ENCODE measurements around the gene GSTT2B.
A peak's percentile ranks its signal among the peaks of the same experiment; 100 is the strongest.
"Not testable (repeated sequence)": the region's sequence is repeated elsewhere in the genome, so short reads cannot be mapped to it uniquely, and the experiment has no call there.

The GSTT2B gene

GRCh38 chr22:23940166-23940565 lies 20.8 kb downstream of the GSTT2B start:
- H3K27ac ChIP-seq (ENCODE audit: insufficient read depth in 1 of 2, low read depth in 1 of 2, low read length in 2 of 2, poor library complexity in 1 of 2, severe bottlenecking in 2 of 2); CTCF ChIA-PET; H3K36me3 ChIP-seq (ENCODE audit: control insufficient read depth in 4 of 4, insufficient read depth in 4 of 4, low read length in 3 of 4); H3K4me1 ChIP-seq (ENCODE audit: control extremely low read depth in 1 of 4, control insufficient read depth in 4 of 4, insufficient read depth in 4 of 4, low read length in 3 of 4); H3K27me3 ChIP-seq (replicated peaks in 2 of 5; ENCODE audit: control insufficient read depth in 4 of 5, insufficient read depth in 5 of 5, low read length in 4 of 5); H3K9me3 ChIP-seq (ENCODE audit: control extremely low read depth in 1 of 5, control insufficient read depth in 4 of 5, insufficient read depth in 2 of 5, low read depth in 1 of 5, low read length in 4 of 5); DNase-seq; POLR2A ChIA-PET; H3K4me3 ChIP-seq (ENCODE audit: control insufficient read depth in 1 of 7, extremely low read depth in 1 of 7, insufficient read depth in 4 of 7, low read depth in 2 of 7, low read length in 6 of 7): not testable (repeated sequence)
- WGBS (ENCODE audit: insufficient coverage), result no CpG with 5 or more reads among the region's 14 CpGs

- no peak for DNase-seq
- no peaks in the 10 kb centered on the region for H3K9me3 ChIP-seq (ENCODE audit: control extremely low read depth in 1 of 5, control insufficient read depth in 4 of 5, insufficient read depth in 2 of 5, low read depth in 1 of 5, low read length in 4 of 5)
- WGBS (ENCODE audit: insufficient coverage), result 100% methylated on average over 1 of the region's 3 CpGs
- no peaks in the 10 kb centered on the region for H3K36me3 ChIP-seq (ENCODE audit: control insufficient read depth in 4 of 4, insufficient read depth in 4 of 4, low read length in 3 of 4)
- POLR2A ChIA-PET, result no interaction called here
- H3K4me3 ChIP-seq (ENCODE audit: control insufficient read depth in 1 of 7, extremely low read depth in 1 of 7, insufficient read depth in 4 of 7, low read depth in 2 of 7, low read length in 6 of 7), result no peak overlapping the region
- H3K27me3 ChIP-seq (replicated peaks in 2 of 5; ENCODE audit: control insufficient read depth in 4 of 5, insufficient read depth in 5 of 5, low read length in 4 of 5), result no peaks in the 10 kb centered on the region
- no peaks in the 10 kb centered on the region for H3K4me1 ChIP-seq (ENCODE audit: control extremely low read depth in 1 of 4, control insufficient read depth in 4 of 4, insufficient read depth in 4 of 4, low read length in 3 of 4)
- H3K27ac ChIP-seq (ENCODE audit: insufficient read depth in 1 of 2, low read depth in 1 of 2, low read length in 2 of 2, poor library complexity in 1 of 2, severe bottlenecking in 2 of 2), result no peak overlapping the region
- CTCF ChIA-PET, result no interaction called here
Observed at GRCh38 chr22:23939017-23939357, 22.0 kb downstream of the GSTT2B start.

DNA sequence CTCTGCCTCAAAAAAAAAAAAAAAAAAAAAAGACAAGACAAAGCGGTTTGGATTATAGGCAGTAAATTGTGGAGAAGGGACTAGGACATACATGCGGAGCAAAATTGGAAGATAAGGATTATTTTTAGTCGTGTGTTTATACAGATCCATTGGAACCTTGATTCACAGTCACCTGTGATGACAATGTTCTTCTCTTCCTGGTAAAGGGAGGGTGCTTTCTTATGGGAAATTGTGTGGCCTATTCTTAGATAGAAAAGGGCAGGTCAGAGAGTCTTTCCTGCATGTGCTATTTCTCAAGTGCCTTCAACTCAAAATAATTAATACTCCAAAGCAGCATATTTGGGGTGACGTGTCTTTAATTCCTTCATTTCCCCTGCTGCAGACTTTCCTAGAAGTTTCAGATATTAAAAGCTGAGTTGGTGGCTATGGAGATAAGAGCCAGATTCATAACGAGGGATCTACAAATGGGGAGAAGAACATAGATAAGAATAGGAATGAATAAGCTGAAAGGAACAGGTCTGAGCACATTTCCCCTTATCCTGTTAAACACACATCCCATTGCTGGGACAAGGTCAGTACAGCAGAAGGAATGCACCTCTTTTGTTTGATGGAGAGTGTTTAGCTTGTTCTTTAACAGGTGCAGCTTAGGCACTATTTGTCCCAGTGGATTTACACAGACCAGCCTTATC lies 22.5 kb downstream of the GSTT2B start:
- H3K4me1 ChIP-seq (ENCODE audit: control extremely low read depth in 1 of 4, control insufficient read depth in 4 of 4, insufficient read depth in 4 of 4, low read length in 3 of 4), result no peaks in the 10 kb centered on the region
- H3K4me3 ChIP-seq (ENCODE audit: control insufficient read depth in 1 of 7, extremely low read depth in 1 of 7, insufficient read depth in 4 of 7, low read depth in 2 of 7, low read length in 6 of 7), result no peak overlapping the region
- WGBS (ENCODE audit: insufficient coverage), result 100% methylated on average over 2 of the region's 5 CpGs
- ChIA-PET POLR2A (no interaction called here), CTCF (no interaction called here)
- no peaks in the 10 kb centered on the region for H3K9me3 ChIP-seq (ENCODE audit: control extremely low read depth in 1 of 5, control insufficient read depth in 4 of 5, insufficient read depth in 2 of 5, low read depth in 1 of 5, low read length in 4 of 5)
- H3K27ac ChIP-seq (ENCODE audit: insufficient read depth in 1 of 2, low read depth in 1 of 2, low read length in 2 of 2, poor library complexity in 1 of 2, severe bottlenecking in 2 of 2), result no peak overlapping the region
- H3K36me3 ChIP-seq (ENCODE audit: control insufficient read depth in 4 of 4, insufficient read depth in 4 of 4, low read length in 3 of 4), result no peaks in the 10 kb centered on the region
- DNase-seq, result no peak
- H3K27me3 ChIP-seq (replicated peaks in 2 of 5; ENCODE audit: control insufficient read depth in 4 of 5, insufficient read depth in 5 of 5, low read length in 4 of 5), result no peaks in the 10 kb centered on the region

DNA sequence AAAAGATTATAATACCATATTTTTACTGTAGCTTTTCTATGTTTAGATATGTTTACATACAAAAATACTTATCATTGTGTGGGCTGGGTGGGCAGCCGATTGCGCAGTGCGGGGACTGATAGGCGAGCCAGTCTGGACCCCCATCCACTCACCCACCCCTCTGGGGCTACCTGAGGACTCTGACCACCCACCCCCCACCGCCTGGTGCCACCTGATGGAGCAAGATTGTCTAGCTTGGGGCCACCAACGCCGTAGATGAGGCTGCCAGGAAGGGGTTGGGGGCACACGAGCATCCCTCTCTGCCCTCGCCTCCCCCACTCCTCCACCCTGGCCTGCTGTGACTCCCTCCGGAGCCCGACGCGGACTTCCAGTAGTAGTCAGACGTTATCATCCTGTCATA lies 34.4 kb downstream of the GSTT2B start:
- CTCF ChIA-PET, result no interaction called here
- Histone ChIP-seq H3K9me3 (ENCODE audit: control extremely low read depth in 1 of 5, control insufficient read depth in 4 of 5, insufficient read depth in 2 of 5, low read depth in 1 of 5, low read length in 4 of 5) (peaks cover 3 to 32% (median 21%) of the 10 kb centered on the region in 5 experiments), H3K4me1 (ENCODE audit: control extremely low read depth in 1 of 4, control insufficient read depth in 4 of 4, insufficient read depth in 4 of 4, low read length in 3 of 4) (peaks cover 3 to 6% (median 5%) of the 10 kb centered on the region in 4 experiments), H3K36me3 (ENCODE audit: control insufficient read depth in 4 of 4, insufficient read depth in 4 of 4, low read length in 3 of 4) (peaks cover 2 to 28% (median 21%) of the 10 kb centered on the region in 4 experiments), H3K27me3 (replicated peaks in 2 of 5; ENCODE audit: control insufficient read depth in 4 of 5, insufficient read depth in 5 of 5, low read length in 4 of 5) (peaks cover 0 to 5% (median 0%) of the 10 kb centered on the region in 5 experiments), H3K4me3 (ENCODE audit: control insufficient read depth in 1 of 7, extremely low read depth in 1 of 7, insufficient read depth in 4 of 7, low read depth in 2 of 7, low read length in 6 of 7) (no peak overlapping the region), H3K27ac (ENCODE audit: insufficient read depth in 1 of 2, low read depth in 1 of 2, low read length in 2 of 2, poor library complexity in 1 of 2, severe bottlenecking in 2 of 2) (no peak overlapping the region)
- POLR2A ChIA-PET, result no interaction called here
- DNase-seq, result no peak
- 71% methylated on average over 7 of the region's 14 CpGs for WGBS (ENCODE audit: insufficient coverage)

DNA sequence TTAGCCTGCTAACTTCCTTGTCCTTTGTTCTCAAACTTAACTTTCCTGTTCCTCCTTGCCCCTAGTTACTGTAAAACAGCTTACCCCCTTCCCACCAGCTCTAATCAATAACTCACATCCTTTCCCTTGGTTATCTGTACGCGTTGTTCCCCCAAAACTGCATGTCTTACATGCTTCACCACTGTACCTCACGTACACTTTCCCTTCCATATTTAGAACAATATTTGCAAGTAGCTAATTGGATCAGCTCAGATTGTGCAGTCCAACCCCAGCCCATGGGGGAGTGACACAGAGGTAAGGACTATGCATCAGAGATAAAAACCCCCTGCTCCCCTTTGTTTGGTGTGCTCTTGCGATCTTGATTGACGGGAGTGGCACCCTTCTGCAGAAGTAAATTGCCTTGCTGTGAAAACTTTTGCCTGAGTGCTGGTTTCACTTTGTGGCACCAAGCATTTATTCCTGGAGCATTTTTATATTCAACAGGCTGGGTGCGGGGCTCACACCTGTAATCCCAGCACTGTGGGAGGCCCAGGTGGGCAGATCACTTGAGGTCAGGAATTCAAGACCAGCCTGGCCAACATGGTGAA lies 35.9 kb downstream of the GSTT2B start:
- ChIA-PET CTCF (no interaction called here), POLR2A (interaction anchor here (0.6 kb wide), 1 partner anchor 130 kb away, joined by 5 read pairs; no protein-coding TSS in a partner anchor)
- peaks cover 3 to 6% (median 5%) of the 10 kb centered on the region in 4 experiments for H3K4me1 ChIP-seq (ENCODE audit: control extremely low read depth in 1 of 4, control insufficient read depth in 4 of 4, insufficient read depth in 4 of 4, low read length in 3 of 4)
- H3K27ac ChIP-seq (ENCODE audit: insufficient read depth in 1 of 2, low read depth in 1 of 2, low read length in 2 of 2, poor library complexity in 1 of 2, severe bottlenecking in 2 of 2), result no peak overlapping the region
- H3K4me3 ChIP-seq (ENCODE audit: control insufficient read depth in 1 of 7, extremely low read depth in 1 of 7, insufficient read depth in 4 of 7, low read depth in 2 of 7, low read length in 6 of 7), result no peak overlapping the region
- H3K36me3 ChIP-seq (ENCODE audit: control insufficient read depth in 4 of 4, insufficient read depth in 4 of 4, low read length in 3 of 4), result peaks cover 2 to 24% (median 20%) of the 10 kb centered on the region in 4 experiments
- 94% methylated on average over 5 of the region's 6 CpGs for WGBS (ENCODE audit: insufficient coverage)
- peaks cover 3 to 29% (median 15%) of the 10 kb centered on the region in 5 experiments for H3K9me3 ChIP-seq (ENCODE audit: control extremely low read depth in 1 of 5, control insufficient read depth in 4 of 5, insufficient read depth in 2 of 5, low read depth in 1 of 5, low read length in 4 of 5)
- peaks cover 0 to 5% (median 0%) of the 10 kb centered on the region in 5 experiments for H3K27me3 ChIP-seq (replicated peaks in 2 of 5; ENCODE audit: control insufficient read depth in 4 of 5, insufficient read depth in 5 of 5, low read length in 4 of 5)
- DNase-seq, result peak in 1 of 3 donors; percentile 27

DNA sequence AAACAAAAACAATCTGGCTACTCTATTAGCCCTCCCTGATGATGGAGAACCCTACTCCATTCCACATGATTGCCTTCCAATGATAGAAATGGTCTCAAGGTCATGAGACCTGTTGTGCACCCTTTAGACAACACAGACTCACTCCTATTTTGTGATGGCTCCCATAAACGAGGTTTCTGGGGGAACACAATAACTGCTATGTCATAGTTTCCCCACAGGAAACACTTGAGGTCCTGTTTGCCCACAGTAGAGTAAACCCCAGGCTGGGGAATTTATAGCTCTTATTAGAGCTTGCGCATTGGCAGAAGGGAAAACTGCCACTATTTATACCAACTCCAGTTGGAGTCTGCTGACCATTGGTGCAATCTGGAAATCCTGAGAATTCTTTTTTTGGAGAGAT lies 38.1 kb downstream of the GSTT2B start:
- H3K4me1 ChIP-seq (ENCODE audit: control extremely low read depth in 1 of 4, control insufficient read depth in 4 of 4, insufficient read depth in 4 of 4, low read length in 3 of 4), result peaks cover 3 to 6% (median 5%) of the 10 kb centered on the region in 4 experiments
- DNase-seq, result peak; percentile 46 to 79 (median 61)
- peaks cover 0 to 7% (median 0%) of the 10 kb centered on the region in 5 experiments for H3K27me3 ChIP-seq (replicated peaks in 2 of 5; ENCODE audit: control insufficient read depth in 4 of 5, insufficient read depth in 5 of 5, low read length in 4 of 5)
- ChIA-PET CTCF (no interaction called here), POLR2A (interaction anchor here (0.6 kb wide), 1 partner anchor 9 kb away, joined by 3 read pairs; no protein-coding TSS in a partner anchor)
- 0% methylated on average over 1 of the region's 2 CpGs for WGBS (ENCODE audit: insufficient coverage)
- peaks cover 3 to 29% (median 15%) of the 10 kb centered on the region in 5 experiments for H3K9me3 ChIP-seq (ENCODE audit: control extremely low read depth in 1 of 5, control insufficient read depth in 4 of 5, insufficient read depth in 2 of 5, low read depth in 1 of 5, low read length in 4 of 5)
- H3K36me3 ChIP-seq (ENCODE audit: control insufficient read depth in 4 of 4, insufficient read depth in 4 of 4, low read length in 3 of 4), result peaks cover 5 to 21% (median 17%) of the 10 kb centered on the region in 4 experiments
- no peak overlapping the region for H3K4me3 ChIP-seq (ENCODE audit: control insufficient read depth in 1 of 7, extremely low read depth in 1 of 7, insufficient read depth in 4 of 7, low read depth in 2 of 7, low read length in 6 of 7)
- H3K27ac ChIP-seq (ENCODE audit: insufficient read depth in 1 of 2, low read depth in 1 of 2, low read length in 2 of 2, poor library complexity in 1 of 2, severe bottlenecking in 2 of 2), result no peak overlapping the region

GRCh38 chr22:23921586-23922201 lies 39.3 kb downstream of the GSTT2B start:
- H3K4me3 ChIP-seq (ENCODE audit: control insufficient read depth in 1 of 7, extremely low read depth in 1 of 7, insufficient read depth in 4 of 7, low read depth in 2 of 7, low read length in 6 of 7); DNase-seq; H3K4me1 ChIP-seq (ENCODE audit: control extremely low read depth in 1 of 4, control insufficient read depth in 4 of 4, insufficient read depth in 4 of 4, low read length in 3 of 4); H3K27ac ChIP-seq (ENCODE audit: insufficient read depth in 1 of 2, low read depth in 1 of 2, low read length in 2 of 2, poor library complexity in 1 of 2, severe bottlenecking in 2 of 2); H3K27me3 ChIP-seq (replicated peaks in 2 of 5; ENCODE audit: control insufficient read depth in 4 of 5, insufficient read depth in 5 of 5, low read length in 4 of 5); POLR2A ChIA-PET: not testable (repeated sequence)
- Histone ChIP-seq H3K9me3 (ENCODE audit: control extremely low read depth in 1 of 5, control insufficient read depth in 4 of 5, insufficient read depth in 2 of 5, low read depth in 1 of 5, low read length in 4 of 5) (peaks cover 0 to 24% (median 15%) of the 10 kb centered on the region in 5 experiments), H3K36me3 (ENCODE audit: control insufficient read depth in 4 of 4, insufficient read depth in 4 of 4, low read length in 3 of 4) (peaks cover 5 to 21% (median 16%) of the 10 kb centered on the region in 4 experiments)
- 95% methylated on average over 12 of the region's 13 CpGs for whole genome bisulfite sequencing (ENCODE audit: insufficient coverage)
- CTCF ChIA-PET, result interaction anchor here (1.0 kb wide), 2 partner anchors 9 to 20 kb away, joined by 3 read pairs; no protein-coding TSS in a partner anchor

All from common myeloid progenitor, CD34-positive (primary cell).